ENCODE data around the gene ZMYND8. TPM values are rescaled to one million over a fixed set of nuclear protein-coding genes. Genes with fewer than 3 reads are reported as not detected.
"Not testable (repeated sequence)": the region's sequence is repeated elsewhere in the genome, so short reads cannot be mapped to it uniquely, and the experiment has no call there.

Gene ZMYND8
- polyA plus RNA-seq, 1 donor from 2014 or later: 16.8 TPM

GRCh38 chr20:47265214-47265613, 91.3 kb downstream of the ZMYND8 start:
- H3K27ac ChIP-seq (ENCODE audit: low read length): no peak overlapping the region
- no peaks in the 10 kb centered on the region for H3F3A ChIP-seq (ENCODE audit: insufficient read depth, low read length, poor library complexity, severe bottlenecking)
- no peak overlapping the region for H3K4me2 ChIP-seq (ENCODE audit: low read length)
- H3K9me2 ChIP-seq (ENCODE audit: insufficient read depth, low read length): no peaks in the 10 kb centered on the region
- H3K36me3 ChIP-seq (ENCODE audit: insufficient read depth, low read length): no peaks in the 10 kb centered on the region
- H3K4me3 ChIP-seq (ENCODE audit: low read length): no peak overlapping the region
- no peak overlapping the region for H3K9ac ChIP-seq (ENCODE audit: low read length)
- H2AFZ ChIP-seq (ENCODE audit: low read depth, low read length): no peak overlapping the region
- H4K20me1 ChIP-seq (ENCODE audit: insufficient read depth): no peaks in the 10 kb centered on the region
- H3K27me3 ChIP-seq (ENCODE audit: insufficient read depth, low read depth, low read length): no peaks in the 10 kb centered on the region
- H3K9me3 ChIP-seq (ENCODE audit: low read length): no peaks in the 10 kb centered on the region
- no peaks in the 10 kb centered on the region for H3K79me2 ChIP-seq (replicated peaks; ENCODE audit: insufficient read depth, low read length)
- TF ChIP-seq MXI1 (conservative IDR thresholded peaks at IDR 0.05; ENCODE audit: poor library complexity, severe bottlenecking) (no peak), RAD21 (conservative IDR thresholded peaks at IDR 0.05) (no peak), SMC3 (conservative IDR thresholded peaks at IDR 0.05; ENCODE audit: poor library complexity) (no peak), EP300 (conservative IDR thresholded peaks at IDR 0.05; ENCODE audit: poor library complexity, severe bottlenecking) (no peak), EZH2 (IDR thresholded peaks at IDR 0.05; ENCODE audit: borderline replicate concordance, insufficient read depth, low read length, poor library complexity, severe bottlenecking) (no peak), POLR2AphosphoS5 (IDR thresholded peaks at IDR 0.05) (no peak), REST (IDR thresholded peaks at IDR 0.05; ENCODE audit: borderline replicate concordance) (no peak), TAF1 (IDR thresholded peaks at IDR 0.05; ENCODE audit: low read depth) (no peak), CTCF (IDR thresholded peaks at IDR 0.05; ENCODE audit: poor library complexity, severe bottlenecking) (no peak)

- H3K79me2 ChIP-seq (replicated peaks; ENCODE audit: insufficient read depth, low read length); H3K27me3 ChIP-seq (ENCODE audit: insufficient read depth, low read depth, low read length); H3K4me3 ChIP-seq (ENCODE audit: low read length); H3K9ac ChIP-seq (ENCODE audit: low read length); H3K27ac ChIP-seq (ENCODE audit: low read length); H3K9me3 ChIP-seq (ENCODE audit: low read length); H3F3A ChIP-seq (ENCODE audit: insufficient read depth, low read length, poor library complexity, severe bottlenecking); H3K4me2 ChIP-seq (ENCODE audit: low read length); H2AFZ ChIP-seq (ENCODE audit: low read depth, low read length); H3K9me2 ChIP-seq (ENCODE audit: insufficient read depth, low read length); H4K20me1 ChIP-seq (ENCODE audit: insufficient read depth); H3K36me3 ChIP-seq (ENCODE audit: insufficient read depth, low read length): not testable (repeated sequence)
These were observed 92.2 kb downstream of the ZMYND8 start for GRCh38 chr20:47264137-47264769.
